ENCODE measurements around the gene FSTL4. TPM values are rescaled to one million over a fixed set of nuclear protein-coding genes. Genes with fewer than 3 reads are reported as not detected.

FSTL4 gene
- total and polyA plus RNA-seq, 4 donors: 0.08 to 1.4 (median 0.31) TPM

GRCh38 chr5:133524666-133525065 is 87.7 kb downstream of the FSTL4 start:
- H3K4me3 ChIP-seq: no peak overlapping the region
- H3K4me1 ChIP-seq (ENCODE audit: control insufficient read depth in 5 of 5, insufficient read depth in 5 of 5, low read length in 5 of 5): peaks cover 0 to 45% (median 23%) of the 10 kb centered on the region in 5 donors
- WGBS, 2 donors: 88 to 94% methylated on average over 4 of the region's 4 CpGs
- no peak overlapping the region for H3K27ac ChIP-seq (ENCODE audit: low read depth in 1 of 2, low read length in 1 of 2)
- H3K27me3 ChIP-seq (ENCODE audit: control insufficient read depth in 3 of 3, insufficient read depth in 3 of 3, low read length in 2 of 3): peaks cover 0 to 4% (median 0%) of the 10 kb centered on the region in 3 donors
- H3K36me3 ChIP-seq (ENCODE audit: control insufficient read depth in 4 of 4, insufficient read depth in 4 of 4, low read length in 4 of 4): no peaks in the 10 kb centered on the region
- no peak for ATAC-seq (ENCODE audit: insufficient read depth, low FRiP score)
- no peak overlapping the region for H3K9ac ChIP-seq (ENCODE audit: insufficient read depth in 1 of 2, low read length in 2 of 2)
- TF ChIP-seq CTCF (IDR thresholded peaks at IDR 0.05; ENCODE audit: control extremely low read depth, extremely low read depth): no peak
- no peaks in the 10 kb centered on the region for H3K9me3 ChIP-seq (ENCODE audit: control insufficient read depth in 4 of 4, insufficient read depth in 3 of 4, low read length in 3 of 4)
- peak; percentile 51 to 70 (median 68) for DNase-seq

GRCh38 chr5:133523961-133524586 is 88.3 kb downstream of the FSTL4 start:
- ATAC-seq (ENCODE audit: insufficient read depth, low FRiP score): no peak
- WGBS, 2 donors: 87 to 89% methylated on average over 12 of the region's 12 CpGs

DNA sequence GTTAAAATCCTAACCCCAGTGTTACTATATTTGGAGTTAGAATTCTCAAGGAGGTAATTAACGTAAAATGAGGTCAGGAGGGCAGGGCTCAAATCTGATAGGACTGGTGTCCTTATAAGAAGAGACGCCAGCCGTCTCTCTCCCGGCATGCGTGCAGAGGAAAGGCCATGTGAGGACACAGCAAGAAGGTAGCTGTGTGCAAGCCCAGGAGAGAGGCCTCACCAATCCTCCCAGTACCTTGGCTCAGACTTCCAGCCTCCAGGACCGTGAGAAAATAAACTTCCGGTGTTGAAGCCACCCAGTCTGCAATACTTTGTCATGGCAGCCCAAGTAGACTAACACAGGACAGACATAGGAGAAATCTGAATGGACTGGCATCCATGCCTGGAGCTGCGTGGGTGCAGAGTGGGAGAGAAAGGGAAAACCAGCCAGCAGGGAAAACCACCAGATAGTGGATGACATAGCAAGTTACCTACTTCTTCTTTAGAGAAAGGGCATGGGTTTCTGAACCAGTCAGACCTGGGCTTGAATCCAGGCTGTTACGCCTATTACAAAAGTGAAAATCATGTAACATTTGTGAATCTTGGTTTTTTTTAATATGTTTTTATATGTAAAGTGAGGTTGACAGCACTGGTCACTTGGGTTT is 89.2 kb downstream of the FSTL4 start:
- Histone ChIP-seq H3K27ac (ENCODE audit: low read depth in 1 of 2, low read length in 1 of 2) (no peak overlapping the region), H3K4me1 (ENCODE audit: control insufficient read depth in 5 of 5, insufficient read depth in 5 of 5, low read length in 5 of 5) (peaks cover 0 to 45% (median 23%) of the 10 kb centered on the region in 5 donors), H3K4me3 (no peak overlapping the region), H3K9ac (ENCODE audit: insufficient read depth in 1 of 2, low read length in 2 of 2) (no peak overlapping the region), H3K9me3 (ENCODE audit: control insufficient read depth in 4 of 4, insufficient read depth in 3 of 4, low read length in 3 of 4) (no peaks in the 10 kb centered on the region), H3K27me3 (ENCODE audit: control insufficient read depth in 3 of 3, insufficient read depth in 3 of 3, low read length in 2 of 3) (peaks cover 0 to 4% (median 0%) of the 10 kb centered on the region in 3 donors), H3K36me3 (ENCODE audit: control insufficient read depth in 4 of 4, insufficient read depth in 4 of 4, low read length in 4 of 4) (no peaks in the 10 kb centered on the region)
- no peak for TF ChIP-seq CTCF (IDR thresholded peaks at IDR 0.05; ENCODE audit: control extremely low read depth, extremely low read depth)
- DNase-seq: no peak
- ATAC-seq (ENCODE audit: insufficient read depth, low FRiP score): no peak
- 69 to 85% methylated on average over 9 of the region's 9 CpGs for WGBS, 2 donors

More at GRCh38 chr5:133523961-133524586, 88.3 kb downstream of the FSTL4 start:
- H3K4me1 ChIP-seq (ENCODE audit: control insufficient read depth in 5 of 5, insufficient read depth in 5 of 5, low read length in 5 of 5): peaks cover 0 to 45% (median 23%) of the 10 kb centered on the region in 5 donors
- H3K27me3 ChIP-seq (ENCODE audit: control insufficient read depth in 3 of 3, insufficient read depth in 3 of 3, low read length in 2 of 3): peaks cover 0 to 4% (median 0%) of the 10 kb centered on the region in 3 donors
- no peaks in the 10 kb centered on the region for H3K9me3 ChIP-seq (ENCODE audit: control insufficient read depth in 4 of 4, insufficient read depth in 3 of 4, low read length in 3 of 4)
- H3K36me3 ChIP-seq (ENCODE audit: control insufficient read depth in 4 of 4, insufficient read depth in 4 of 4, low read length in 4 of 4): no peaks in the 10 kb centered on the region
- no peak for DNase-seq
- no peak for TF ChIP-seq CTCF (IDR thresholded peaks at IDR 0.05; ENCODE audit: control extremely low read depth, extremely low read depth)
- H3K4me3 ChIP-seq: no peak overlapping the region
- no peak overlapping the region for H3K9ac ChIP-seq (ENCODE audit: insufficient read depth in 1 of 2, low read length in 2 of 2)
- H3K27ac ChIP-seq (ENCODE audit: low read depth in 1 of 2, low read length in 1 of 2): no peak overlapping the region
